HG03135 (cell line): ENCODE data around the gene FIGN.

ENCODE experiments used
- ATAC-seq: cut with Tn5 transposase; IDR thresholded peaks from one replicate; pipeline ENCODE4 v1.9.1; 2021; ENCODE audit warnings: mild to moderate bottlenecking, moderate library complexity; ENCODE audit not compliant: unreplicated experiment

Gene FIGN

GRCh38 chr2:163573652-163574051, 162.2 kb downstream of the FIGN start:
- ATAC-seq = no peak

GRCh38 chr2:163572850-163573249, 163.0 kb downstream of the FIGN start:
- no peak for ATAC-seq

GRCh38 chr2:163571423-163572102, 164.2 kb downstream of the FIGN start:
- no peak for ATAC-seq

- no peak for ATAC-seq
Observed at GRCh38 chr2:163570391-163570790, 165.4 kb downstream of the FIGN start.

GRCh38 chr2:163565192-163565591, 170.6 kb downstream of the FIGN start:
- no peak for ATAC-seq

- ATAC-seq = no peak
Observed at GRCh38 chr2:163564236-163564635, 171.6 kb downstream of the FIGN start.

- no peak for ATAC-seq
Observed at GRCh38 chr2:163563336-163563735, 172.5 kb downstream of the FIGN start.

- no peak for ATAC-seq
Observed at GRCh38 chr2:163558251-163559021, 177.4 kb downstream of the FIGN start.

GRCh38 chr2:163556511-163556910, 179.3 kb downstream of the FIGN start:
- ATAC-seq = no peak

- ATAC-seq = no peak
Observed at GRCh38 chr2:163554864-163555263, 180.9 kb downstream of the FIGN start.

GRCh38 chr2:163553601-163554000, 182.2 kb downstream of the FIGN start:
- ATAC-seq = no peak

GRCh38 chr2:163552758-163553157, 183.1 kb downstream of the FIGN start:
- no peak for ATAC-seq

GRCh38 chr2:163551616-163552373, 184.0 kb downstream of the FIGN start:
- no peak for ATAC-seq

- no peak for ATAC-seq
Observed at GRCh38 chr2:163548970-163549369, 186.8 kb downstream of the FIGN start.
